CD8-positive, alpha-beta memory T cell (primary cell): ENCODE data around the gene EDA. TPM values are rescaled to one million over a fixed set of nuclear protein-coding genes. Genes with fewer than 3 reads are reported as not detected.

Source experiments
- CTCF ChIA-PET: fragments of 350-600 bp; sonication (Branson Sonifier 250); formaldehyde crosslinking; loops from one replicate; lab custom pipeline; 2021; ENCODE audit warnings: antibody characterized with exemption; lab: Charles Lee
- POLR2A ChIA-PET: fragments of 350-600 bp; sonication (Branson Sonifier 250); formaldehyde crosslinking; loops from one replicate; lab custom pipeline; 2021; ENCODE audit warnings: antibody characterized with exemption; lab: Charles Lee
- DNase-seq, 5 donors: peaks; one replicate each; pipeline versions ENCODE4 v3.0.0 to v3.0.0-alpha.2; 2020 to 2022; ENCODE audit warnings: mixed read lengths in 1 of 5
- H3K27ac ChIP-seq: one replicate; pipeline ENCODE4 v1.7.0; 2013; ENCODE audit warnings: low read depth, mild to moderate bottlenecking, low read length, moderate library complexity
- H3K27me3 ChIP-seq: 2 replicates; pipeline ENCODE4 v1.7.0; 2013; ENCODE audit warnings: low read length, mild to moderate bottlenecking; ENCODE audit not compliant: insufficient read depth, poor library complexity, severe bottlenecking
- H3K36me3 ChIP-seq: 2 replicates; pipeline ENCODE4 v1.7.0; 2013; ENCODE audit warnings: mild to moderate bottlenecking, low read length, moderate library complexity; ENCODE audit not compliant: insufficient read depth
- H3K4me1 ChIP-seq: 2 replicates; pipeline ENCODE4 v1.7.0; 2013; ENCODE audit warnings: mild to moderate bottlenecking, low read length, moderate library complexity; ENCODE audit not compliant: insufficient read depth
- H3K4me3 ChIP-seq: 2 replicates; pipeline ENCODE4 v1.7.0; 2013; ENCODE audit warnings: mild to moderate bottlenecking, low read length
- H3K9me3 ChIP-seq: 2 replicates; pipeline ENCODE4 v1.7.0; 2013; ENCODE audit warnings: mild to moderate bottlenecking, low read length
- H3K27ac Mint-ChIP-seq, 8 donors: one replicate each; pipeline ENCODE4 v1.8.0; 2020 to 2021; ENCODE audit warnings: mixed read lengths in 8 of 8, mild to moderate bottlenecking in 6 of 8, inconsistent platforms in 3 of 8, moderate library complexity in 3 of 8
- H3K27me3 Mint-ChIP-seq, 2 donors: one replicate each; pipeline ENCODE4 v1.8.0; 2020 to 2021; ENCODE audit warnings: mixed read lengths in 2 of 2, mild to moderate bottlenecking in 1 of 2, moderate library complexity in 1 of 2
- H3K36me3 Mint-ChIP-seq, 3 donors: one replicate each; pipeline ENCODE4 v1.8.0; 2020 to 2021; ENCODE audit warnings: mixed read lengths in 3 of 3, inconsistent platforms in 1 of 3, mild to moderate bottlenecking in 1 of 3
- H3K4me1 Mint-ChIP-seq, 3 donors: one replicate each; pipeline ENCODE4 v1.8.0; 2020 to 2021; ENCODE audit warnings: mixed read lengths in 3 of 3, inconsistent platforms in 1 of 3, mild to moderate bottlenecking in 1 of 3
- H3K4me3 Mint-ChIP-seq, 7 donors: one replicate each; pipeline ENCODE4 v1.8.0; 2020 to 2021; ENCODE audit warnings: mixed read lengths in 7 of 7, mild to moderate bottlenecking in 6 of 7, moderate library complexity in 4 of 7, inconsistent platforms in 2 of 7
- H3K9me3 Mint-ChIP-seq, 5 donors: one replicate each; pipeline ENCODE4 v1.8.0; 2020 to 2022; ENCODE audit warnings: mixed read lengths in 5 of 5, mild to moderate bottlenecking in 3 of 5, moderate library complexity in 2 of 5, inconsistent platforms in 1 of 5
- polyA plus RNA-seq: library from polyadenylated mRNA; unstranded; fragments of 300-500 nt; fragmentation: Illumina TruSeq; gene quantifications from one replicate; pipeline ENCODE4 v1.2.3, GENCODE V29; 2021
- total RNA-seq, 2 experiments: library from RNA; stranded (reverse); gene quantifications; one replicate each; pipeline ENCODE4 v1.2.3, GENCODE V29; 2021

Gene EDA
- total and polyA plus RNA-seq, 3 experiments from 2014 or later, result 0.53 to 1.1 (median 0.57) TPM

DNA sequence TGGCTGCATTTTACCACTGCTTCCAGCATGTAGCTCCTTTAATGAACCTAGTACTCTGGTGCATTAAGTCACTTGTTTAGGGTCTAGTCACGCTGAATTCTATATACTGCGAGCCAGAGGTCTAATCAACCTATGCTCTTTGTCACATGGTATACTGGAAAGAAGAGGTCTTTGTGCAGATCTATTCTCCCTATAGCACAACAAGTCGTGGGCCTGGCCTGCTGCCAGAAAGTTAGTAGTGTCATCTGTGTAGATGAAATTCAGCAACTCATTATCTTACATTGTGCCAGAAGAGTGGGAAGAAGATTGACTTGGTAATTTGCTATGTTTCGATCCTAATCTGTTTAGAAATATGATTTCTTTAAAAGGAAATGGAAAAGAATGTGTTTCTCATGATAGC lies 353.0 kb downstream of the EDA start:
- Mint-ChIP-seq H3K4me1 (no peaks in the 10 kb centered on the region), H3K27ac (no peak overlapping the region), H3K9me3 (peaks cover 0 to 1% (median 0%) of the 10 kb centered on the region in 5 donors), H3K36me3 (no peaks in the 10 kb centered on the region), H3K27me3 (peaks cover 0 to 2% of the 10 kb centered on the region in 2 donors), H3K4me3 (no peak overlapping the region)
- ChIA-PET POLR2A (no interaction called here), CTCF (no interaction called here)
- Histone ChIP-seq H3K36me3 (no peaks in the 10 kb centered on the region), H3K27me3 (no peaks in the 10 kb centered on the region), H3K27ac (no peak overlapping the region), H3K4me1 (no peaks in the 10 kb centered on the region), H3K9me3 (no peaks in the 10 kb centered on the region), H3K4me3 (no peak overlapping the region)
- DNase-seq, result no peak

- no peaks in the 10 kb centered on the region for H3K4me1 ChIP-seq
- no peaks in the 10 kb centered on the region for H3K27me3 ChIP-seq
- Mint-ChIP-seq H3K4me1 (no peaks in the 10 kb centered on the region), H3K9me3 (peaks cover 0 to 2% (median 0%) of the 10 kb centered on the region in 5 donors), H3K36me3 (no peaks in the 10 kb centered on the region), H3K27me3 (peaks cover 0 to 2% of the 10 kb centered on the region in 2 donors), H3K27ac (peak overlapping the region in 1 of 8 donors; percentile 5), H3K4me3 (no peak overlapping the region)
- CTCF ChIA-PET, result no interaction called here
- POLR2A ChIA-PET, result no interaction called here
- H3K4me3 ChIP-seq, result no peak overlapping the region
- no peaks in the 10 kb centered on the region for H3K9me3 ChIP-seq
- no peaks in the 10 kb centered on the region for H3K36me3 ChIP-seq
- no peak overlapping the region for H3K27ac ChIP-seq
- no peak for DNase-seq
Measured at GRCh38 chrX:69969460-69969859, 353.5 kb downstream of the EDA start.

GRCh38 chrX:69987691-69988090 lies 371.8 kb downstream of the EDA start:
- Histone ChIP-seq H3K27ac (no peak overlapping the region), H3K4me1 (no peaks in the 10 kb centered on the region), H3K36me3 (no peaks in the 10 kb centered on the region), H3K9me3 (no peaks in the 10 kb centered on the region), H3K4me3 (no peak overlapping the region), H3K27me3 (no peaks in the 10 kb centered on the region)
- peaks cover 0 to 2% (median 2%) of the 10 kb centered on the region in 5 donors for H3K9me3 Mint-ChIP-seq
- peaks cover 0 to 4% of the 10 kb centered on the region in 2 donors for H3K27me3 Mint-ChIP-seq
- H3K4me1 Mint-ChIP-seq, result no peaks in the 10 kb centered on the region
- peak overlapping the region in 4 of 8 donors; percentile 2 to 73 (median 36) for H3K27ac Mint-ChIP-seq
- no peak overlapping the region for H3K4me3 Mint-ChIP-seq
- no peaks in the 10 kb centered on the region for H3K36me3 Mint-ChIP-seq
- POLR2A ChIA-PET, result no interaction called here
- no peak for DNase-seq
- CTCF ChIA-PET, result no interaction called here

DNA sequence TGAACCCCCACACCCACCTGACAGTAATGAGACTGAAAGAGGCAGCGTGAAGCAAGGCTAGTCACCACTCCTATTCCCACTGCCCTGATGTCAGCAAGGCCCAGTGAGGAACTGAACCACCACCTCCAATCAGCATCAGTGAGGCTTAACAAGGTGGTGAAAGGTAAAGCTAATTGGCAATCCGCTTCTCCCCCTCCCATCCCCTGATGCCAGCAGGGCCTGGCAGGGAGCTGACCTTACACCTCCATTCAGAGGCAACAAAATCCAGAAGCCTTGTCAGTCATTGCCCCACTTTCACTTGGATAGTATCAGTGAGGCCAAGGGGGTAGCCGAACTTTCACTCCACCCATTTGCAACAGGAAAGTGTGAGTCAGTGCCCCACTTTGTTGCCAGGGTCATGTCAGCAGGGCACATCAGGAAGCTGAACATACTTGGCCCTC lies 373.1 kb downstream of the EDA start:
- H3K4me1 Mint-ChIP-seq, result no peaks in the 10 kb centered on the region
- CTCF ChIA-PET, result no interaction called here
- H3K27ac Mint-ChIP-seq, result peak overlapping the region in 2 of 8 donors; percentile 21 to 55
- H3K36me3 ChIP-seq, result no peaks in the 10 kb centered on the region
- no peaks in the 10 kb centered on the region for H3K36me3 Mint-ChIP-seq
- peaks cover 0 to 2% (median 2%) of the 10 kb centered on the region in 5 donors for H3K9me3 Mint-ChIP-seq
- peak in 2 of 5 donors; percentile 18 to 37 for DNase-seq
- no peaks in the 10 kb centered on the region for H3K27me3 ChIP-seq
- H3K27ac ChIP-seq, result no peak overlapping the region
- H3K9me3 ChIP-seq, result no peaks in the 10 kb centered on the region
- POLR2A ChIA-PET, result no interaction called here
- no peak overlapping the region for H3K4me3 Mint-ChIP-seq
- peaks cover 0 to 4% of the 10 kb centered on the region in 2 donors for H3K27me3 Mint-ChIP-seq
- H3K4me1 ChIP-seq, result no peaks in the 10 kb centered on the region
- no peak overlapping the region for H3K4me3 ChIP-seq

- Histone ChIP-seq H3K9me3 (no peaks in the 10 kb centered on the region), H3K36me3 (no peaks in the 10 kb centered on the region), H3K4me3 (no peak overlapping the region), H3K27me3 (no peaks in the 10 kb centered on the region), H3K4me1 (no peaks in the 10 kb centered on the region), H3K27ac (no peak overlapping the region)
- ChIA-PET POLR2A (no interaction called here), CTCF (no interaction called here)
- Mint-ChIP-seq H3K27ac (no peak overlapping the region), H3K4me3 (no peak overlapping the region), H3K9me3 (peaks cover 0 to 5% (median 2%) of the 10 kb centered on the region in 5 donors), H3K36me3 (peaks cover 0 to under 1% (median 0%) of the 10 kb centered on the region in 3 donors), H3K4me1 (no peaks in the 10 kb centered on the region), H3K27me3 (peaks cover 0 to 10% of the 10 kb centered on the region in 2 donors)
- no peak for DNase-seq
Measured at GRCh38 chrX:69991685-69992084, 375.8 kb downstream of the EDA start.

GRCh38 chrX:69993494-69993893 lies 377.6 kb downstream of the EDA start:
- CTCF ChIA-PET, result no interaction called here
- no peak overlapping the region for H3K27ac Mint-ChIP-seq

GRCh38 chrX:69995362-69996112 lies 379.6 kb downstream of the EDA start:
- H3K4me1 Mint-ChIP-seq, result no peaks in the 10 kb centered on the region
- POLR2A ChIA-PET, result no interaction called here
- DNase-seq, result no peak
- no peaks in the 10 kb centered on the region for H3K27me3 ChIP-seq
- H3K27me3 Mint-ChIP-seq, result peaks cover 0 to 10% of the 10 kb centered on the region in 2 donors
- H3K4me1 ChIP-seq, result no peaks in the 10 kb centered on the region
- CTCF ChIA-PET, result no interaction called here
- H3K36me3 Mint-ChIP-seq, result peaks cover 0 to 14% (median 0%) of the 10 kb centered on the region in 3 donors
- H3K27ac ChIP-seq, result no peak overlapping the region
- H3K4me3 Mint-ChIP-seq, result no peak overlapping the region
- no peak overlapping the region for H3K4me3 ChIP-seq
- H3K27ac Mint-ChIP-seq, result no peak overlapping the region
- no peaks in the 10 kb centered on the region for H3K9me3 ChIP-seq
- H3K9me3 Mint-ChIP-seq, result peaks cover 0 to 6% (median 0%) of the 10 kb centered on the region in 5 donors
- H3K36me3 ChIP-seq, result no peaks in the 10 kb centered on the region

More at GRCh38 chrX:69993494-69993893, 377.6 kb downstream of the EDA start:
- H3K9me3 ChIP-seq, result no peaks in the 10 kb centered on the region
- H3K36me3 Mint-ChIP-seq, result peaks cover 0 to 10% (median 0%) of the 10 kb centered on the region in 3 donors
- H3K4me1 ChIP-seq, result no peaks in the 10 kb centered on the region
- H3K4me3 ChIP-seq, result no peak overlapping the region
- POLR2A ChIA-PET, result no interaction called here
- no peak for DNase-seq
- H3K27ac ChIP-seq, result no peak overlapping the region
- no peaks in the 10 kb centered on the region for H3K4me1 Mint-ChIP-seq
- peaks cover 0 to 10% of the 10 kb centered on the region in 2 donors for H3K27me3 Mint-ChIP-seq
- H3K4me3 Mint-ChIP-seq, result no peak overlapping the region
- H3K27me3 ChIP-seq, result no peaks in the 10 kb centered on the region
- peaks cover 0 to 5% (median 0%) of the 10 kb centered on the region in 5 donors for H3K9me3 Mint-ChIP-seq
- H3K36me3 ChIP-seq, result no peaks in the 10 kb centered on the region

- no peak for DNase-seq
- no peaks in the 10 kb centered on the region for H3K4me1 Mint-ChIP-seq
- no peaks in the 10 kb centered on the region for H3K27me3 ChIP-seq
- H3K9me3 Mint-ChIP-seq, result peaks cover 0 to 6% (median 0%) of the 10 kb centered on the region in 5 donors
- ChIA-PET POLR2A (no interaction called here), CTCF (no interaction called here)
- peaks cover 0 to 10% of the 10 kb centered on the region in 2 donors for H3K27me3 Mint-ChIP-seq
- H3K4me3 ChIP-seq, result no peak overlapping the region
- H3K27ac Mint-ChIP-seq, result no peak overlapping the region
- H3K36me3 ChIP-seq, result no peaks in the 10 kb centered on the region
- H3K4me1 ChIP-seq, result no peaks in the 10 kb centered on the region
- no peaks in the 10 kb centered on the region for H3K9me3 ChIP-seq
- H3K4me3 Mint-ChIP-seq, result no peak overlapping the region
- peaks cover 0 to 14% (median 0%) of the 10 kb centered on the region in 3 donors for H3K36me3 Mint-ChIP-seq
- no peak overlapping the region for H3K27ac ChIP-seq
Measured at GRCh38 chrX:69996113-69996468, 380.2 kb downstream of the EDA start.
